ENCODE results near the gene RMI2. TPM values are rescaled to one million over a fixed set of nuclear protein-coding genes. Genes with fewer than 3 reads are reported as not detected.
"Not testable (repeated sequence)": the region's sequence is repeated elsewhere in the genome, so short reads cannot be mapped to it uniquely, and the experiment has no call there.

Gene RMI2
- total RNA-seq, 2 donors from 2014 or later = 55.2 to 62.3 TPM

- Histone ChIP-seq H3K9ac (ENCODE audit: extremely low read depth, low read length, poor library complexity, severe bottlenecking) (no peak overlapping the region), H3K27ac (ENCODE audit: low read depth, low read length) (no peak overlapping the region), H3K4me3 (ENCODE audit: low read length) (no peak overlapping the region), H3K9me3 (ENCODE audit: control insufficient read depth, low read length) (no peaks in the 10 kb centered on the region), H3K36me3 (ENCODE audit: control insufficient read depth, insufficient read depth, low read length) (no peaks in the 10 kb centered on the region), H3K4me1 (ENCODE audit: control insufficient read depth, insufficient read depth, low read length) (no peaks in the 10 kb centered on the region), H3K27me3 (ENCODE audit: control insufficient read depth, insufficient read depth, low read length, poor library complexity, severe bottlenecking) (no peaks in the 10 kb centered on the region)
- Mint-ChIP-seq H3K36me3 (ENCODE audit: low read depth) (no peaks in the 10 kb centered on the region), H3K27me3 (ENCODE audit: insufficient read depth) (no peaks in the 10 kb centered on the region), H3K9me3 (no peaks in the 10 kb centered on the region), H3K4me1 (no peaks in the 10 kb centered on the region), H3K27ac (no peak overlapping the region), H3K4me3 (no peak overlapping the region)
- 93 to 96% methylated on average over 3 of the region's 3 CpGs for WGBS, 2 experiments (ENCODE audit: insufficient coverage in 1 of 2, insufficient read length in 1 of 2)
- TF ChIP-seq CTCF (conservative IDR thresholded peaks at IDR 0.05) = no peak
- DNase-seq = no peak
Observed at GRCh38 chr16:11377154-11377553, 31.9 kb downstream of the RMI2 start.

GRCh38 chr16:11378951-11379350 lies 33.7 kb downstream of the RMI2 start:
- not testable (repeated sequence) for H3K9me3 ChIP-seq (ENCODE audit: control insufficient read depth, low read length); H3K4me3 ChIP-seq (ENCODE audit: low read length); H3K9me3 Mint-ChIP-seq; H3K27me3 Mint-ChIP-seq (ENCODE audit: insufficient read depth); H3K27ac Mint-ChIP-seq; H3K9ac ChIP-seq (ENCODE audit: extremely low read depth, low read length, poor library complexity, severe bottlenecking); H3K36me3 ChIP-seq (ENCODE audit: control insufficient read depth, insufficient read depth, low read length); H3K4me3 Mint-ChIP-seq; H3K27me3 ChIP-seq (ENCODE audit: control insufficient read depth, insufficient read depth, low read length, poor library complexity, severe bottlenecking); H3K4me1 ChIP-seq (ENCODE audit: control insufficient read depth, insufficient read depth, low read length); H3K27ac ChIP-seq (ENCODE audit: low read depth, low read length); H3K4me1 Mint-ChIP-seq; H3K36me3 Mint-ChIP-seq (ENCODE audit: low read depth); DNase-seq
- 88 to 91% methylated on average over 4 of the region's 5 CpGs for WGBS, 2 experiments (ENCODE audit: insufficient coverage in 1 of 2, insufficient read length in 1 of 2)

GRCh38 chr16:11379420-11379819 lies 34.2 kb downstream of the RMI2 start:
- H3K4me3 ChIP-seq (ENCODE audit: low read length) = no peak overlapping the region
- Mint-ChIP-seq H3K27ac (no peak overlapping the region), H3K4me3 (no peak overlapping the region), H3K4me1 (no peaks in the 10 kb centered on the region), H3K9me3 (no peaks in the 10 kb centered on the region), H3K27me3 (ENCODE audit: insufficient read depth) (no peaks in the 10 kb centered on the region), H3K36me3 (ENCODE audit: low read depth) (no peaks in the 10 kb centered on the region)
- H3K27ac ChIP-seq (ENCODE audit: low read depth, low read length) = no peak overlapping the region
- no peaks in the 10 kb centered on the region for H3K36me3 ChIP-seq (ENCODE audit: control insufficient read depth, insufficient read depth, low read length)
- H3K4me1 ChIP-seq (ENCODE audit: control insufficient read depth, insufficient read depth, low read length) = no peaks in the 10 kb centered on the region
- WGBS, 2 experiments (ENCODE audit: insufficient coverage in 1 of 2, insufficient read length in 1 of 2) = 92 to 96% methylated on average over 4 to 6 of the region's 7 CpGs
- no peaks in the 10 kb centered on the region for H3K27me3 ChIP-seq (ENCODE audit: control insufficient read depth, insufficient read depth, low read length, poor library complexity, severe bottlenecking)
- no peaks in the 10 kb centered on the region for H3K9me3 ChIP-seq (ENCODE audit: control insufficient read depth, low read length)
- H3K9ac ChIP-seq (ENCODE audit: extremely low read depth, low read length, poor library complexity, severe bottlenecking) = no peak overlapping the region
- DNase-seq = no peak
- no peak for TF ChIP-seq CTCF (conservative IDR thresholded peaks at IDR 0.05)

- Histone ChIP-seq H3K4me3 (ENCODE audit: low read length) (no peak overlapping the region), H3K4me1 (ENCODE audit: control insufficient read depth, insufficient read depth, low read length) (no peaks in the 10 kb centered on the region), H3K9me3 (ENCODE audit: control insufficient read depth, low read length) (no peaks in the 10 kb centered on the region), H3K36me3 (ENCODE audit: control insufficient read depth, insufficient read depth, low read length) (no peaks in the 10 kb centered on the region), H3K27ac (ENCODE audit: low read depth, low read length) (no peak overlapping the region), H3K9ac (ENCODE audit: extremely low read depth, low read length, poor library complexity, severe bottlenecking) (no peak overlapping the region), H3K27me3 (ENCODE audit: control insufficient read depth, insufficient read depth, low read length, poor library complexity, severe bottlenecking) (no peaks in the 10 kb centered on the region)
- no peak for DNase-seq
- Mint-ChIP-seq H3K9me3 (no peaks in the 10 kb centered on the region), H3K36me3 (ENCODE audit: low read depth) (no peaks in the 10 kb centered on the region), H3K27me3 (ENCODE audit: insufficient read depth) (no peaks in the 10 kb centered on the region), H3K4me3 (no peak overlapping the region), H3K27ac (no peak overlapping the region), H3K4me1 (no peaks in the 10 kb centered on the region)
- TF ChIP-seq CTCF (conservative IDR thresholded peaks at IDR 0.05) = no peak
- 97 to 99% methylated on average over 9 of the region's 9 CpGs for WGBS, 2 experiments (ENCODE audit: insufficient coverage in 1 of 2, insufficient read length in 1 of 2)
Observed at GRCh38 chr16:11380836-11381235, 35.6 kb downstream of the RMI2 start.

Measured in endodermal cell (in vitro differentiated cells).